Brain microvascular endothelial cell (primary cell): ENCODE data around the gene SULT2A1.
"Not testable (repeated sequence)": the region's sequence is repeated elsewhere in the genome, so short reads cannot be mapped to it uniquely, and the experiment has no call there.

Experiments used
- DNase-seq: peaks from one replicate; pipeline ENCODE4 v3.0.0-alpha.2; 2020
- H3K27ac ChIP-seq: fragments of 250-450 bp; sonication (Bioruptor Pico); 2 replicates; pipeline ENCODE4 v1.5.1; 2020; ENCODE audit warnings: mild to moderate bottlenecking, moderate library complexity
- H3K27me3 ChIP-seq: fragments of 250-450 bp; sonication (Bioruptor Pico); replicated peaks from 2 replicates; pipeline ENCODE4 v1.5.1; 2020; ENCODE audit warnings: mild to moderate bottlenecking
- H3K36me3 ChIP-seq: fragments of 250-450 bp; sonication (Bioruptor Pico); replicated peaks from 2 replicates; pipeline ENCODE4 v1.5.1; 2020; ENCODE audit warnings: mild to moderate bottlenecking
- H3K4me3 ChIP-seq: 2 replicates; pipeline ENCODE4 v1.5.1; 2011; ENCODE audit warnings: low read depth, mild to moderate bottlenecking, control low read depth, low read length, moderate library complexity
- in situ Hi-C: cut with HindIII; loops from 2 replicates; pipeline ENCODE4 v1.10.0; 2017; ENCODE audit warnings: low sequenced_read_pairs, low pct_ligation_motif_present
- TF ChIP-seq, protein P1 (sequence below): IDR thresholded peaks from 2 replicates; pipeline ENCODE4 v1.5.1; 2011; ENCODE audit warnings: low read depth, mild to moderate bottlenecking, moderate library complexity, low read length, control low read depth, inconsistent platforms; ENCODE audit errors: missing control alignments

SULT2A1 gene, protein sequence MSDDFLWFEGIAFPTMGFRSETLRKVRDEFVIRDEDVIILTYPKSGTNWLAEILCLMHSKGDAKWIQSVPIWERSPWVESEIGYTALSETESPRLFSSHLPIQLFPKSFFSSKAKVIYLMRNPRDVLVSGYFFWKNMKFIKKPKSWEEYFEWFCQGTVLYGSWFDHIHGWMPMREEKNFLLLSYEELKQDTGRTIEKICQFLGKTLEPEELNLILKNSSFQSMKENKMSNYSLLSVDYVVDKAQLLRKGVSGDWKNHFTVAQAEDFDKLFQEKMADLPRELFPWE

DNA sequence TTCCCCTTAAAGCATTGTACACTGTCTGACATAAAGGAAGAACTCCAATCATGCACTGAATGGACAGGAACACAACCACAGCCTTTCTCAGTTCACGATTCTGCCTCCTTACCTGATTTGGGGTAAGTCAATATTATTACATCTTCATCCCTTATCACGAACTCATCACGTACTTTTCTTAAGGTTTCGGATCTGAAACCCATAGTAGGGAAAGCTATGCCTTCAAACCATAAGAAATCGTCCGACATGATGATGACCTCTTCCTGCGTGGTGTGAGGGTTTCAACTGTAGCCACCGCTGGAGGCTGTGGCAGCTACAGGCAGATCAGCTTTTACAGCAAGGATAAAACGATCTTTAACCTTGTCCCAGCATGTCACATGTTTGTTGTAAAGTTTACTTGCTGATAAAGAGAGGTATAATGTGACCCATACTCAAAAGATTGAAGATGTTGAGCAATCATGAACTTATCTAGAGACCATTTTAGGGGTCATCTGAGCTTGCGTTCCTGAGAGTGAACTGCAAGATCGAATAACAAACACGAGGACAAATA lies at the start of gene SULT2A1:
Gene SULT2A1, minus strand, starts transcription at position 306 of the 550 bp plus-strand sequence. Its CDS starts 58 bp downstream, at position 248.
- no peak for DNase-seq
- in situ Hi-C loops, result no loop called here
- no peaks in the 10 kb centered on the region for H3K36me3 ChIP-seq
- no peak within 1 kb of the TSS for H3K27ac ChIP-seq
- H3K27me3 ChIP-seq, result no peaks in the 10 kb centered on the region
- TF ChIP-seq, protein P1, sequence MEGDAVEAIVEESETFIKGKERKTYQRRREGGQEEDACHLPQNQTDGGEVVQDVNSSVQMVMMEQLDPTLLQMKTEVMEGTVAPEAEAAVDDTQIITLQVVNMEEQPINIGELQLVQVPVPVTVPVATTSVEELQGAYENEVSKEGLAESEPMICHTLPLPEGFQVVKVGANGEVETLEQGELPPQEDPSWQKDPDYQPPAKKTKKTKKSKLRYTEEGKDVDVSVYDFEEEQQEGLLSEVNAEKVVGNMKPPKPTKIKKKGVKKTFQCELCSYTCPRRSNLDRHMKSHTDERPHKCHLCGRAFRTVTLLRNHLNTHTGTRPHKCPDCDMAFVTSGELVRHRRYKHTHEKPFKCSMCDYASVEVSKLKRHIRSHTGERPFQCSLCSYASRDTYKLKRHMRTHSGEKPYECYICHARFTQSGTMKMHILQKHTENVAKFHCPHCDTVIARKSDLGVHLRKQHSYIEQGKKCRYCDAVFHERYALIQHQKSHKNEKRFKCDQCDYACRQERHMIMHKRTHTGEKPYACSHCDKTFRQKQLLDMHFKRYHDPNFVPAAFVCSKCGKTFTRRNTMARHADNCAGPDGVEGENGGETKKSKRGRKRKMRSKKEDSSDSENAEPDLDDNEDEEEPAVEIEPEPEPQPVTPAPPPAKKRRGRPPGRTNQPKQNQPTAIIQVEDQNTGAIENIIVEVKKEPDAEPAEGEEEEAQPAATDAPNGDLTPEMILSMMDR, result no peak
- no peak within 1 kb of the TSS for H3K4me3 ChIP-seq

DNA sequence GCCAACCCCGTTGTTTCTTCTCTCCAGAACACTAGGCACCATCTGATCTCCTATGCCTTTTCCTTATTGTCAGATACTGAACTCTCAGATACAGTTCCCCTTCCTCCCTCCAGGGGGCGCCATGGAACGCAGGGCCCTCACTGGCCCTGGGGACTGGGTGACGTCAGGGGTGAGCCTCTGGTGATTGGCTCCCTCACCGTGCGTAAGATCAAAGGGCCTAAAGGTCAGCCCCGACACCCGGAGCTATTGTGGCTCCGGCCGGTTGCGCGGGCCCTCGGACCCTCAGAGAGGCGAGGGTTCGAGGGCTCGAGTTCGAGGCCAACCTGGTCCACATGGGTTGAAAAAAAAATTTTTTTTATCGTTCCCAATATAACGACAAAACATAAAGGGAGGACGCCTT lies 42.5 kb upstream of the SULT2A1 start:
- H3K4me3 ChIP-seq, H3K27me3 ChIP-seq, in situ Hi-C loops, H3K27ac ChIP-seq, DNase-seq, H3K36me3 ChIP-seq: not testable (repeated sequence)

DNA sequence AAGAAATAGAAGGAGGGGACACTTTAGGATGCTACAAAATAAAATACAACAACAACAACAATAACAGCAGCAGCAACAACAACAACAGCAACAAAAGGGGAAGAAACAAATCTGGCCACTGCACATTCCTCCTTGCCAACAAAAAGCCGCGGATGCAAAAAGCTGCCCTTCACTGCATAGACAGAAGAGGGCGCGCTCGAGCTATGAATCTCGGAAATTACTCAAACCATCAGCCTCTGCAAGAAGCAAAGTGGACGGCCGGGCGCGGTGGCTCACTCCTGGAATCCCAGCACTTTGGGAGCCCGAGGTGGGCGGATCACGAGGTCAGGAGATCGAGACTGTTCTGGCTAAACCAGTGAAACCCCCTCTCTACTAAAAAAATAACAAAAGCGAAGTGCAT lies 34.0 kb upstream of the SULT2A1 start:
- in situ Hi-C loops, H3K27me3 ChIP-seq, H3K36me3 ChIP-seq, DNase-seq, H3K4me3 ChIP-seq, H3K27ac ChIP-seq: not testable (repeated sequence)

DNA sequence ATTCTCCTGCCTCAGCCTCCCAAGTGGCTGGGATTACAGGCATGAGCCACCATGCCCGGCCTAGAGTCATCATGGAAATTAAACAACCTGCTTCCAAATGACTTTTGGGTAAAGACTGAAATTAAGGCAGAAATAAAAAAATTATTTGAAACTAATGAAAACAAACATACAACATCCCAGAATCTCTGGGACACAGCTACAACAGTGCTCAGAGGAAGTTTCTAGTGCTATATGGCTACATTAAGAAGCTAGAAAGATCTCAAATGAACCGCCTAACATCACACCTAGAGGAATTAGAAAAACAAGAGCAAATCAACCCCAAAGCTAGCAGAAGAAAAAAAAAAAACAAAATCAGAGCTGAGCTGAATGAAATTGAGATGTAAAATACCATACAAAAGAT lies 24.1 kb upstream of the SULT2A1 start:
- H3K27ac ChIP-seq, in situ Hi-C loops, DNase-seq: not testable (repeated sequence)

DNA sequence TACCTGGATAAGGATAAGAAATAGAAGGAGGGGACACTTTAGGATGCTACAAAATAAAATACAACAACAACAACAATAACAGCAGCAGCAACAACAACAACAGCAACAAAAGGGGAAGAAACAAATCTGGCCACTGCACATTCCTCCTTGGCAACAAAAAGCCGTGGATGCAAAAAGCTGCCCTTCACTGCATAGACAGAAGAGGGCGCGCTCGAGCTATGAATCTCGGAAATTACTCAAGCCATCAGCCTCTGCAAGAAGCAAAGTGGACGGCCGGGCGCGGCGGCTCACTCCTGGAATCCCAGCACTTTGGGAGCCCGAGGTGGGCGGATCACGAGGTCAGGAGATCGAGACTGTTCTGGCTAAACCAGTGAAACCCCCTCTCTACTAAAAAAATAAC lies 23.2 kb upstream of the SULT2A1 start:
- in situ Hi-C loops, H3K27ac ChIP-seq, H3K27me3 ChIP-seq, H3K4me3 ChIP-seq, H3K36me3 ChIP-seq: not testable (repeated sequence)
- DNase-seq, result peak; percentile 94

More for the DNA sequence above, 24.1 kb upstream of the SULT2A1 start:
- not testable (repeated sequence) for H3K36me3 ChIP-seq, H3K4me3 ChIP-seq, H3K27me3 ChIP-seq

DNA sequence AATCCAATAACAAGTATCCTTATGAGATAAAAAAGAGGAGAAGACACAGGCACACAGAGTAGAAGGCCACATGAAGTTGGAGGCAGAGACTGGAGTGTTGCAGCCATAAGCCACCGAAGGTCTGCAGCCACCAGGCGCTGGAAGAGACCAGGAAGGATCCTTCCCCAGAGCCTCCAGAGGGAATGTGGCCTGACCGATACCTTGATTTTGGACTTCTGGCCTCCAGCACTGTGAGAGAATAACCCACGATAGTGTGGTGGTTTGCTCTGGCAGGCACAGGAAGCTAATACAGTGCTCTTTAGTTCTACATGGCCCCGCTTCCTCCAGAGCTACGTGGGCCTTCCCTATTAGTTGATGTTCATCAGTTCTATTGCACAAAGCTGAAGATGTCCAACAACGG lies 15.3 kb upstream of the SULT2A1 start:
- Histone ChIP-seq H3K27ac (no peak overlapping the region), H3K27me3 (no peaks in the 10 kb centered on the region), H3K36me3 (no peaks in the 10 kb centered on the region), H3K4me3 (no peak overlapping the region)
- in situ Hi-C loops, result no loop called here
- TF ChIP-seq, protein P1, result no peak
- no peak for DNase-seq

DNA sequence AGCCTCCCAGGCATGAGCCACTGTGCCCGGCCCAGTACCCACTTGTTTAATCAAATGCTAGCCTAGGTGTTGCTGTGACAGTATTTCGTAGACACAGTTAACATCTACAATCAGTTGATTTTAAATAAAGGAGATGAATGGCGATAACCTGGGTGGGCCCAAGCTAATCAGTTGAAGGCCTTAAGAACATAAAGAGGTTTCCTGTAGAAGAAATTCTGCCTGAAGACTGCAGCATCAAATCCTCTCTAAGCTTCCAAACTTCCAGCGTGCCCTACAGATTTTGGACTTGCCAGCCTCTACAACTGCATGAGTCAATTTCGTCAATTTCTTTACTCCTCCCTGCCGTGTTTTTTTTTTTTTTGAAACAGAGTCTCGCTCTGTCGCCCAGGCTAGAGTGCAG lies 13.2 kb upstream of the SULT2A1 start:
- H3K27me3 ChIP-seq, result no peaks in the 10 kb centered on the region
- H3K36me3 ChIP-seq, result no peaks in the 10 kb centered on the region
- TF ChIP-seq, protein P1, result no peak
- H3K27ac ChIP-seq, result no peak overlapping the region
- no peak overlapping the region for H3K4me3 ChIP-seq
- in situ Hi-C loops, result no loop called here
- no peak for DNase-seq

DNA sequence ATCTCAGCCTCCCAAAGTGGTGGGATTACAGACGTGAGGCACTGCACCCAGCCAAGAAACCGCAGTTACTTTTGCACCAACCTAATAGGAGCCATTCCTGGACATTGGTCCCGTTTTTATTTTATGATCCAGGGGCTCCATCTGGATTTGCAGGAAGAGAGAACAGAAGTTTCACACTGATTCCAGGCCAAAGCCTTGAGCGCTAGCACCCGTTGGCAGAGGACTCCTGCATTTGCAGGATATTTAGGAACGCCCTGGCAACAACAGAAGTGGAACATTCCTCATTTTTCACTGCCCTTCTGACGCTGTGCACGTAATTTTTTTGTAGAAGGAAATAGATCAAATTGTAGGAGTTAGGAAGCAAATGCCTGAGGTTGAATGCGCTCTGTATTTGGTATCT lies 11.7 kb upstream of the SULT2A1 start:
- Histone ChIP-seq H3K36me3 (no peaks in the 10 kb centered on the region), H3K4me3 (no peak overlapping the region), H3K27ac (no peak overlapping the region), H3K27me3 (no peaks in the 10 kb centered on the region)
- in situ Hi-C loops, result no loop called here
- TF ChIP-seq, protein P1, result no peak
- no peak for DNase-seq
